ENCODE data around the gene AFF4.
"Not testable (repeated sequence)": the region's sequence is repeated elsewhere in the genome, so short reads cannot be mapped to it uniquely, and the experiment has no call there.

AFF4 gene

DNA sequence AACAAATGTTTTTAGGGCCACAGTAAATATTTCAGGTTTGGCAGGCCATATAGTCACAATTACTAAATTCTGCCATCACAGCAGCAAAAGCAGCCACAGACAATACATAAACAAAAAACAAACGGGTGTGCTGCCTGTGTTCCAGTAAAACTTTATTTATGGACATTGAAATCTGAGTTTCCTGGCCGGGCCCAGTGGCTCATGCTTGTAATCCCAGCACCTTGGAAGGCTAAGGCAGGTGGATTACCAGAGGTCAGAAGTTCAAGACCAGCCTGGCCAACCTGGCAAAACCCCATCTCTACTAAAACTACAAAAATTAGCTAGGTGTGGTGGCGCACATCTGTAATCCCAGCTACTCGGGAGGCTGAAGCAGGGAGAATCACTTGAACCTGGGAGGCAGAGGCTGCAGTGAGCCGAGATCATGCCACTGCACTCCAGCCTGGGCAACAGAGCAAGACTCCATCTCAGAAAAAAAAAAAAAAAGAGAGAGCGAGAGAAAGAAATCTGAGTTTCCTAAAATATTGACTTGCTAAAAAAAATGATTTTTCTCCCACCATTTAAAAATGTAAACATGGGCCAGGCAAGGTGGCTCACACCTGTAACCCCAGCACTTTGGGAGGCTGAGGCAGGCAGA is 7.2 kb downstream of the AFF4 start:
- not testable (repeated sequence) for DNase-seq

DNA sequence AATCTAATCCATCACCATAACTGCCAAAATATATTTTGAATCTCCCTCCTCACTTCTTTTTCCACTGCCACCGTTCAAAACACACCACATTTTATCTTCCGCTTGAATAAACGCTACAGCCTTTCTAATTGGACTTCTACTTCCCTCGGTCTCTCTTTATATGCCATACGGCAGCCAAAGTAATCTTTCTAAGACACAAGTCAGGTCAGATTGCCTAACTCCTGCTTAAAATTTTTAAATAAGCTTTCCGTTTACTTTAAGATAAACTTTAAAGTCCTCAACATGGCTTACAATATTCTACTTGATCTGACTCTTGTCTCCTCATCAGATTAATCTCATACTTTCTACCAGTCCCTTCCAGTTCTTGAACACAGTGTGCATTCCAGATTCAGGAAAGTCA is 9.7 kb downstream of the AFF4 start:
- DNase-seq = no peak

DNA sequence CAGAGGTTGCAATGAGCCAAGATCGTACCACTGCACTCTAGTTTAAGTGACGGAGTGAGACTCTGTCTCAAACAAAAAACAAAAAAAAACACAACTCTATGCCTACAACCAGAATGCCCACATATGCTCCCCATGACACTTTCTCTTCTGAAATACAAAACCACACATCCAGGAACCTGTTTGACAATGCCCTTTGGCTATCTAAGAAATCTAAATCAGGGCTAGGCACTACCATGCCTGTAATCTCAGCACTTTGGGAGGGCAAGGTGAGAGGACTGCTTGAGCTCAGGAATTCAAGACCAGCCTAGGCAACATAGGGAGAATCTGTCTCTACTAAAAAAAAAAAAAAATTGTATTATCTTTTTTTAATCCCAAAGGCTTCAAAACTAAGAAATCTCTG is 10.6 kb downstream of the AFF4 start:
- no peak for DNase-seq

DNA sequence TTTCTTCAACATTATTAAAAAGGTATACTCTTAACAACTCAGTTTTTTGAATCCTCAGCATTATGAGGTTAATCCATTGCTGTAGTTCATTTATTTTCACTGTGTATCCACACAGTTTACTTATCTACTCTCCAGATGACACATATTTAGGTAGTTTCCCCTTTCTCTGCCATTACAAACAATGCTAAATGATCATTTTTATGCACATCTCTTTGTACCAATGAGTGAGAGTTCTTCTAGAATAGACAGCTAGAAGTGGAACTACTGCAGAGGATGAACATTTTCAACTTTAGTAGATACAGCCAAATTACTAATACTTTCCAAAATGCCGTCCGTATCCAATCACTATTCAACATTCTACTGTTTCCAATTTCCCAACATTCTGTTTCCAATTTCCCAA is 11.5 kb downstream of the AFF4 start:
- no peak for DNase-seq

GRCh38 chr5:132949136-132949535 is 14.3 kb downstream of the AFF4 start:
- DNase-seq = no peak

DNA sequence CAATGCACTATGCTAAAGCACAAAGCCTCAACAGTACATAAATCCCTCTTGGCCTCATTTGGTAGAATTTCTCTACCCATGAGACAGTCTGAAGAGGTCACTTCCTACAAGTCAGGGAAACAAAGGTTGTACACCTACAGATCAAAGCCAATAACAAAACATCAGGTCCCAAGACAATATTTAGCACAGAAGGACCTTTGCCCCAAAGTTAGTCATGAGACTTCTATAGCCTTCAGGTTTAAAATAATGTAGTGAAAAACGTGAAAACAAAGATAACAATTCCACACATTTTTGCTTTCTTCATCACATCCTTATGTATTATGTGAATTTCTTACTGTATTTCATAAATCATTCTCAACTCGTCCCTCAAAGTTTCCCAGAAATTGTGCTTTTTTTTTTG is 15.8 kb downstream of the AFF4 start:
- no peak for DNase-seq

- DNase-seq = not testable (repeated sequence)
Observed at GRCh38 chr5:132945315-132945714, 18.1 kb downstream of the AFF4 start.

GRCh38 chr5:132943362-132944022 is 19.9 kb downstream of the AFF4 start:
- no peak for DNase-seq

DNA sequence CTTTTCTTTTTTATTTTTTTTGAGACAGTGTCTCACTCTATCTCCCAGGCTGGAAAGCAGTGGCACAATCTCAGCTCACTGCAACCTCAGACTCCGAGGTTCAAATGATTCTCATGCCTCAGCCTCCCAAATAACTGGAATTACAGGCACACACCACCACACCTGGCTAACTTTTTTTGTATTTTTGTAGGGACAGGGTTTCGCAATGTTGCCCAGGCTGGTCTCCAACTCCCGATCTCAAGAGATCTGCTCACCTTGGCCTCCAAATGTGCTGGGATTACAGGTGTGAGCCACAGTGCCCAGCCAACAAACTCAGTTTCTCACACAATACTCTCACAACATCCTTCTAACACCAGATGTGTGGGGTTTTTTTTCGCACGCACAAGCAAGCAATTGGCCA is 22.1 kb downstream of the AFF4 start:
- no peak for DNase-seq

DNA sequence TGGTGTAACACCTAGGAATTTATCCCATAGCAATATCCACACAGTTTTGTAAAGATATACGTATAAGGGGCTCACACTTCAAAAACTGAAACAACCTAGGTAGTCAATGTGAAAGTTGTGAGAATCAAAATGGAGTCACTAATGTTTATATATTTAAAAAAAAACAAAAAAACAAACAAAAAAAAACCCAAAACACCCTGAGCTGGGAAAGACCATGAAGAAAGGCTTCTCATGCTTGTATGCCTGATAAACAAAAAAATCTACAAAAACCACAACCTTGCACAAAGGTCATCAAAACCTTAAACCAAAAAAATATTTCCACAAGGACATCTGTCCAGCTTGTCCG is 35.4 kb downstream of the AFF4 start:
- DNase-seq = no peak

GRCh38 chr5:132927355-132928061 is 35.9 kb downstream of the AFF4 start:
- no peak for DNase-seq

DNA sequence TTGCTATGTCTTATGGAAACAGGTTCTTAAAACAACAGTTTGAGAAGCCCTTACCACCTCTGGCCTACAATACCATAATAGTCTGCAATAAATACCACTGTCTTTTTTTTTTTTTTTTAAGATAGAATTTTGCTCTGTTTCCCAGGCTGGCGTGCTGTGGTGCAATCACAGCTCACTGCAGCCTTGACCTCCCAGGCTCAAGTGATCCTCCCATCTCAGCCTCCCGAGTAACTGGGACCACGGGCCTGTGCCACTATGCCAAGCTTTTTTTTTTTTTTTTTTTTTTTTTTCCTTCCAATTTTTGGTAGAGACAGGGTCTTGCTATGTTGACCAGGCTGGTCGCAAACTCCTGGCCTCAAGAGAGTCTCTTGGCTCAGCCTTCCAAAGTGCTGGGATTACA is 37.0 kb downstream of the AFF4 start:
- no peak for DNase-seq

GRCh38 chr5:132916086-132916485 is 47.3 kb downstream of the AFF4 start:
- no peak for DNase-seq

DNA sequence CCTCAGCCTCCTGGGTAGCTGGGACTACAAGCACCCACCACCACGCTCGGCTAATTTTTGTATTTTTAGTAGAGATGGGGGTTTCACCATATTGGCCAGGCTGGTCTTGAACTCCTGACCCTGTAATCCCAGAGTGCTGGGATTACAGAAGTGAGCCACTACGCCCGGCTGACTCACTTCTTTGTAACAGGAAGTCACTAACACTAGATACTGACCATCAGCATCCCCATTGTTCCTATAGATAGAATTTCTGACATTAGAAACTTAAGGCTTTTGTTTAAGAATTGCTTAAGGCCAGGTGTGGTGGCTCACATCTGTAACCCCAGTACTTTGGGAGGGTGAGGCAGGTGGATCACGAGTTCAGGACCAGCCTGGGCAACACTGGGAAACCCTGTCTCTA is 47.8 kb downstream of the AFF4 start:
- DNase-seq = no peak

DNA sequence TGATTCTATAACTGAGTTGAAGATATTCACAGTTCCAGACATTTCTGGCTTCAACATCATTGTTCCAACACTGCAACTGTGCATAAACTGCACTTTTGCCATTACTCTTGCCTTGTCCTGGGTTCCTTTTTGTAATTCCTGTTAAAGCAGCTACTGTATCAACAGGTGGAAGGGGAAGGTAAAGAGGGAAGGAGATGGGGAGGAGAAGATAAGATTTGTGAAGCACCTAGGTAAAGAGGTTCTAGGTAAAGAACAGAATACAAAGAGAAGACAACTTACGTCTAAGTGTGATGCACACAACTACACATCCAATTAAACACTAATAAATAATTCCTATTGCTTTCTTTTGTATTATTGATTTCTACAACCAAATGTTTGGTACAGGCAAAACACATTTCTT is 53.7 kb downstream of the AFF4 start:
- no peak for DNase-seq

DNA sequence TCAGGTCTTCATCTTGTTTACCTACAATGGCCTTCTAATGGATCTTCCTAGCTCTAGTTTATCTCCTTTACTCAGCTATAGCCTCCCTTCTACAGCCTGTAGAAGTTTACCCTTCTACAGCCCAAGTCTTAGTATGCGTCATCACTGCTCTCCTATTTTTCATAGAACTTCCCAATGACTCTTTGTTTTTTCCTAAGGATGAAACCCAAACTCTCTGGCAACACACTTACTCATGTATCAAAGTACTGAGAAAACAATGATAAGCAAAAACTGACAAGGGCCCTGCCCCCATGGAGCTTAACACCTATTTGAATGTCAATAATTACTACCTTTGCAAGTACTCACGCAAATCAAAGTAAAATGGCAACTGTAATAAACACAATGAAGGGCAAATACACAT is 56.3 kb downstream of the AFF4 start:
- DNase-seq = no peak

DNA sequence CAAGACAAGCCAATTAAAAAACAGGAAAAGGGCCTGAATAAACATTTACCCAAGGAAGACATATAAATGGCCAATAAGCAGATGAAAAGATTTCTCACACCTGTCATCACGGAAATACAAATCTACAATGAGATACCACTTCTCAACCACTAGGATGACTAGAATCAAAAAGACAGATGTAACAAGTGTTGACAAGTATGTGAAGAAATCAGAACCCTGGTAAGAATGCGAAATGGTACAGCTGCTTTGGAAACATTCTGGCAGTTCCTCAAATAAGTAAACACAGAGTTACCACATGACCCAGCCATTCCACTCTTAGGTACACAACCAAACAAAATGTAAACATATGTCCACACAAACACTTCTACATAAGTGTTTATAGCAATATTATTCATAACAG is 57.5 kb downstream of the AFF4 start:
- DNase-seq = no peak

- no peak for DNase-seq
Observed at GRCh38 chr5:132901730-132902129, 61.7 kb downstream of the AFF4 start.

DNA sequence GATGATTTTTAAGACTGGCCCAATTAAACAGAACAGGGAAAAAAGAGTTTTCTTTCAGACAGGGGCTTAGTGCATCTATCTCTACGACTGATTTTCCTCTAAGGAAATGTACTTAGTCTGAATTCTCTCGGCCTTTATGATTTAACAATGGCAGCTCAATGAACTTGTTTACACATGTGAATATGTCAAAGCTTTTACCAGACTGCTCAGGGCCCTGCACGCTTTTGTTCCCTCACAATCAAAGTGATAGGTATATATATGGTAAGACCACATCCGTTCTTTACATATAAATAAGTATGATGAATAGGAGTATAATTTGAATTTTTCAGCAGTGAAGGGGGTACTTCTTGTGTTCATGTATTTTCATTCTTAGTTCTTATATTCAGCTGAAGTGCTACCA is 62.4 kb downstream of the AFF4 start:
- no peak for DNase-seq

GRCh38 chr5:132898094-132898493 is 65.3 kb downstream of the AFF4 start:
- DNase-seq = no peak

DNA sequence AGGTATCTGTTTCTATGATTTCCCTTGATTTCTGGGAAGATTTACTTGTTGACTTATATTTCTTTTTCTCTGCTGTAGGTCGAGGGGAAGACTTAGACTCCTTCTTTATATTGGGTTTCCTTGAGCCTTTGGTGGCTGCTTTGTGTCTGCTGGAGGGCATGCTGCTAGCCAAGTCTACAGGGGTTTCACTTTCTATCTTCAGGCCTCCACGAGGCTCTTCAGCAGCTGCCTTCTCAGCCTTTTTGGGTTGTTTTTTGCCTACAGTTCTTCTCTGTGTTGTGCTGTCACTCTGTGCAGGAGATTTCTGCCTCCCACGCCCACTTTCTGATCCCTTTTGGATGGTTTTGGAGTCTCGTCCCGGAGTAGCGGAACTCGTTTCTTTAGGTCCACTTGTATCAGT is 66.7 kb downstream of the AFF4 start:
- no peak for DNase-seq

DNA sequence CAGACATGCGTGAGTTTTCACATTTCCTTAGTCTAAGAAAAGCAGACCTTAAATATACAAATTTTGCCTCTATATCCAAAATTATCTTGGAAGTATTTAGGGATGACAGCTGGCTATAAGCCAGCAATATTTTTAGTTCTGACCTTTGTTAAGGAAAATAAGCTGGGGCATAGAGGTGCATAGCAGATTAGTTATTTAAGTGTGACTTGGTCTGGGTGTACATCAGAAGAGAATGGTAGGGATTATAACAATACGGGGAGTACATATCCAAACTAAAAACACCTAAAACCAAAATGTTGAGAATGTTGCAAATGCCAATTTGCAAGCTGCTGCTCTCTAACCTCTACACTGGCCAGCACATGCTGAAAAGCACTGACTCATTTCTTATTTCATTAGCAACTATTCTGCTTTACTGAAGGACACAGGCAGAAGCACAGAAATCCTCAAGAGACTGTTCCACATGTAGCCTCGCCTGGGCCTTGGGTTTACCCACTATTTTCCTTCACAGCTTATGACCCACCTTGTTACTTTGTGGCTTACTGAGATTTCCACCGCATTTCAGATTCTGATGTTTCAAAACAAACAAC is 67.6 kb downstream of the AFF4 start:
- no peak for DNase-seq

DNA sequence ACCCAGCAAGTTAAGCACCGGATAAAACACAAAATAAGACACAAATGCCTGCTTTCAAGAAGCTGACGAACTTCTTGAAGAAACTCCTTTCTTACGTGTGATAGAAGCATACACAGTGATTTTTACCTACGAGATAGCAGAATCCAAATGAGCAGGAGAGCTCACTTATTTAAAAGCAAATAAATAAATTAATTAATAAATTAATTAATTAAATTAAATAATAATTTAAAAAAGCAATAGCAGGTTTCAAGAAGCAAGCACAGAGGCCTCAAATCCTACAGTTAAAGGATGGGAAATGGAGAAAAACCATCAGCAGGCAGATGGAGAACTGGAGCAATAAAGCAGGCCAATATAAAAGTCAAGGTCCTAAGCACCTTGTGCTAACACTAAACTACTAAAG is 72.6 kb downstream of the AFF4 start:
- no peak for DNase-seq

DNA sequence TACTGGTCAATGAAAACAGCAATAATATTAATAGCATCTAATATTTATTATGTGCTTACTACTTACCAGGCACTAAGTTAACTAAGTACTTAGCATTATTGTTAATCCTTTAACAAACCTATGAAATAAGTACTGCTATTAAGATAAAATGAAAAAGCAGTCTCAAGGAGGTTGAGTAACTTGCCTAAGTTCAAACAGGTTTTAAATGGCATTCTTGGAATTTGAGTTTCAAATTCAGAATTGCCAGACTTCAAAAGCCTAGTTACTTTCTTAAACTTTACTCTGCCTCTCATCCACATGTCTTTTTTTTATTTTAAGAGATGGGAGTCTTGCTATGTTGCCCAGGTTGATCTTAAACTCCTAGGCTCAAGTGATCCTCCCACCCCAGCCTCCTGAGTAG is 73.9 kb downstream of the AFF4 start:
- no peak for DNase-seq

All from NCI-H1436 treated with DMSO at 0.1 percent for 48 hours (cell line).